WI38 (cell line): ENCODE measurements around the gene ARHGAP24.

ENCODE experiments used
- H3K4me3 ChIP-seq: 2 replicates; pipeline ENCODE4 v1.5.1; 2011; ENCODE audit warnings: low read depth, mild to moderate bottlenecking, control low read depth, low read length
- CTCF ChIP-seq: IDR thresholded peaks from 2 replicates; pipeline ENCODE4 v1.5.1; 2012; ENCODE audit warnings: low read depth, mild to moderate bottlenecking, control low read depth, low read length

ARHGAP24 gene

GRCh38 chr4:85474818-85475630 lies at the start of gene ARHGAP24:
ARHGAP24 (plus strand) TSS chr4:85475150.
- peak within 1 kb of the TSS; percentile 43 for H3K4me3 ChIP-seq
- no peak for TF ChIP-seq CTCF

- H3K4me3 ChIP-seq: no peak overlapping the region
- no peak for TF ChIP-seq CTCF
These were observed 48.6 kb upstream of the ARHGAP24 start for GRCh38 chr4:85426366-85426765.

- H3K4me3 ChIP-seq: no peak overlapping the region
- no peak for TF ChIP-seq CTCF
These were observed 47.8 kb upstream of the ARHGAP24 start for GRCh38 chr4:85427123-85427522.

GRCh38 chr4:85430226-85430625 lies 44.7 kb upstream of the ARHGAP24 start:
- TF ChIP-seq CTCF: no peak
- H3K4me3 ChIP-seq: no peak overlapping the region

- no peak for TF ChIP-seq CTCF
These were observed 44.3 kb upstream of the ARHGAP24 start for GRCh38 chr4:85430697-85431096.

GRCh38 chr4:85431156-85431555 lies 43.8 kb upstream of the ARHGAP24 start:
- TF ChIP-seq CTCF: no peak
- H3K4me3 ChIP-seq: no peak overlapping the region

More at GRCh38 chr4:85430697-85431096, 44.3 kb upstream of the ARHGAP24 start:
- no peak overlapping the region for H3K4me3 ChIP-seq

GRCh38 chr4:85431881-85432485 lies 43.0 kb upstream of the ARHGAP24 start:
- TF ChIP-seq CTCF: no peak
- no peak overlapping the region for H3K4me3 ChIP-seq
